Left forelimb (tissue), 1 donor: Measurements from ENCODE around the gene ANP32B.
"Not testable (repeated sequence)": the region's sequence is repeated elsewhere in the genome, so short reads cannot be mapped to it uniquely, and the experiment has no call there.

Experiments
- DNase-seq: peaks from one replicate; pipeline ENCODE4 v3.0.0-alpha.2; 2018; ENCODE audit warnings: low spot score

The ANP32B gene

DNA sequence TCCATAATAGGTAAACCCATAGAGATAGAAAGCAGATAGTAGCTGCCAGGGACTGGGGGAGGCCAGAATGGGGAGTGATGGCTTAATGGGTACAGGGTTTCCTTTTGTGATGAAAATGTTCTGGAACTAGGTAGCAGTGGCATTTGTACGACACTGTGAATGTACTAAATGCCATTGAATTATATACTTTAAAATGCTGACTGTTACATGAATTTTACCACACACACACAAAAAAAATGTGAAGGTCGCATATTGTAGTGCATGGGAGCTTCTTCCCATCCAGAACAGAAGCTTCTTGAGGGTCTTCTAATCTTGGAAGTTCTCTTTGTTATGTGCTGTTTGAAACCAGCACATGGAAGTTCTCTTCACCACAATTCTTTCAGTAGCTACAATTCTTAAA lies 19.9 kb upstream of the ANP32B start:
- DNase-seq, result no peak

GRCh38 chr9:97964901-97965300 lies 18.2 kb upstream of the ANP32B start:
- no peak for DNase-seq

GRCh38 chr9:97966493-97966892 lies 16.6 kb upstream of the ANP32B start:
- DNase-seq, result no peak

GRCh38 chr9:97969014-97969413 lies 14.1 kb upstream of the ANP32B start:
- no peak for DNase-seq

- DNase-seq, result no peak
Observed at GRCh38 chr9:97970165-97970564, 13.0 kb upstream of the ANP32B start.

- no peak for DNase-seq
Observed at GRCh38 chr9:97972753-97973152, 10.4 kb upstream of the ANP32B start.

DNA sequence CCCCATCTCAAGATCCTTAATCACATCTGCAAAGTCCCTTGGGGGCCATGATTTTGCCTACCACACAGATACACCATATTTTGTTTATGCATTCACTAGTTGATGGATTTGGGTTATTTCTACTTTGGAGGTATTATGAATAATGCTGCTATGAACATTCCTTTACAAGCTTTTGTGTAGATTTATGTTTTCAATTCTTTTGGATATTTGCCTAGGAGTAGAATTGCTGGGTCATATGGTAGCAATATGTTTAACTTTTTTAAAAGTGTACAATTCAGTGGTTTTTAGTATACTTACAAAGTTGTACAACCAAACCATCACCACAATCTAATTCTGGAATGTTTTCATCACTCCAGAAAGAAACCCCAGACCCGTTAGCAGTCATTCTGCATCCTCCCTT lies 7.8 kb upstream of the ANP32B start:
- no peak for DNase-seq

- DNase-seq, result not testable (repeated sequence)
Observed at GRCh38 chr9:97976633-97977032, 6.5 kb upstream of the ANP32B start.

GRCh38 chr9:97978371-97979130 lies 4.6 kb upstream of the ANP32B start:
- no peak for DNase-seq

- DNase-seq, result no peak
Observed at GRCh38 chr9:97979788-97980478, 3.2 kb upstream of the ANP32B start.

DNA sequence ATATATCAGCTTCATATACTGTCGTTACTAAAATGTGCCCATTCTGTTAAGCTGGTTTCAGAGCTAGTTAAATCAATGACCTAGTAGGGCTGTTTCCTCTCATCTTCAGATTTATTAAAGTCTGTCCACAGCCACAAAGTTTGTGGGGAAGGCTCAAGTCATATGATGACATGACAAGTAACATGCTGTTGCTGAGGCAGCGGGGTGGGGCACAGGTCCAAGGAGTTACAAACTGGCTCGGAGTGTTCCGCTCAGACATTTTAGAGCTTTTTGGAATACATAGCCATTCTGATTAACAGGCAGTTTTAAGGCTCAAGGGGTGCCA lies 2.7 kb upstream of the ANP32B start:
- no peak for DNase-seq

GRCh38 chr9:97980918-97981845 lies 2.0 kb upstream of the ANP32B start:
- DNase-seq, result no peak

GRCh38 chr9:97981846-97982682 lies 1.1 kb upstream of the ANP32B start:
- DNase-seq, result no peak

DNA sequence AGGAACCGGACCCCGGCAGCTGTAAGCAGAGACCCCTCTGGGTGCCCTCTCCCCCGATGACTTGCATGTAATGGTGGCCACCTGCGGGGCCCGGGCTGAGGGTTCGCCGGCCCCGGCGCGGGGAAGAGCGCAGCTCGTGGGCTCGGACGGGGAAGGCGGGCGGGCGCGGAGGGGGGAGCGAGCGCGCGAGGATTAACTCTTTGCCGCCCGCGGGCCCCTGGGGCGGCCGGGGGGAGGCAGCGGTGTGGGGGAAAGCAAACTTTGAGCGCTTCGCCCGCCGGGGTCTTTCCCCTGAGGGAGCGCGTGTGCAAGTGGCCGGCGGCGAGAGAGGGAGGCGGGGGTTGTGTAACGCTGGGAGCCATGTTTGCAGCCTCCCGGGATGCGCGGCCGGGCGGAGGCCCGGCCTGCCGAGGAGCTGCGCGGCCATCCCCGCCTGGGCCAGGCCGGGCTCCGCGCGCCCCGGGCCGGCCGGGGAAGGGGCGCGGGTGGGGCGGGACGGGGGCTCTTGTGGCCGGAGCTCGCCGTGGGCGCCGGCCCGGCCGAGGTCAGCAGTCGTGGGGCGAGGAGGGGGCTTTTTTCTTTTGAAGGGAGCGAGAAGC lies 547 bp downstream of the ANP32B start:
- peak; percentile 88 for DNase-seq

DNA sequence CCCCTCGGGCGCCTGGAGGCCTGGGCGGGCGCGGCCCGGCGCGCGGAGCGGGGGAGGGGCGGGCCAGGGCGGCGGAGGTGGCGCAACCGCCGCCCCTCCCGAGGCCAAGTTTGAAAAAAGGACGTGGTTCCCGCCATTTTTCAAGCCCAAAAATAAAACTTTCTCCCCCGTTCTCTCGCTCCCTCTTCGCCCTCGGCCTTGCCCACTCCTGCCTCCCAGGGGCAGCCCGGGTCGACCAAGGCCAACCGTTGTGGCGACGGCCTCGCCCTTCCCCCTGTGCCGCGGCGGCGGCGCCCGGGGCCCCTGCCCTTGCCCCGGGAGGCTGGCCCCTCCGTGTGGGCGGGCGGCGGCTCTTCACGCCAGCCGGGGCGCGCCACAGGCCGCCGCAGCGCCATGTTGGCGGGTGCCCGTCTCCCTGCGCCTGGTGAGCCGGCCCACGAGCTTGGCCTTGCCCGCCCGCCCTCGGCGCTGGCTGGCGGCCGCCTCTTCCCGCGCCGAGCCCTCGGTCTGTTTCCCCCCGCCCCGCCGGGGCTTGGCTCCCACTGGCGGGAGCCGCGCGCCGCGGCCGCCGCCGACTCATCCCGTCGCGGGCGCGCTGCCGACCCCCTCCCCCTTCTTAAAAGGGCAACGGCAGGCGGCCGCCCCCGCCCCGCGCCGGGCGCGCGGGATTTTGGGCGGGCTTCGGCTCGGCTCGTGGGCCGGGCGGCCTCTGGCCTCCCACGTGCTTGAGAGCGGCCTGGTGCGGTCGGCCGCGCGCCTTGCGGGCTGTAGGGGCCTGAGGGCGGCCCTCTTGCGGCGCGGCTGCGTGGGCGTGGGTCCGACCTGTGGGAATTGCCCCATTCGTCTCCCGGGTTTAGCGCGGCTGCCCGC lies 1.3 kb downstream of the ANP32B start:
- DNase-seq, result peak; percentile 88

- peak; percentile 67 for DNase-seq
Observed at GRCh38 chr9:97985058-97985861, 2.1 kb downstream of the ANP32B start.

DNA sequence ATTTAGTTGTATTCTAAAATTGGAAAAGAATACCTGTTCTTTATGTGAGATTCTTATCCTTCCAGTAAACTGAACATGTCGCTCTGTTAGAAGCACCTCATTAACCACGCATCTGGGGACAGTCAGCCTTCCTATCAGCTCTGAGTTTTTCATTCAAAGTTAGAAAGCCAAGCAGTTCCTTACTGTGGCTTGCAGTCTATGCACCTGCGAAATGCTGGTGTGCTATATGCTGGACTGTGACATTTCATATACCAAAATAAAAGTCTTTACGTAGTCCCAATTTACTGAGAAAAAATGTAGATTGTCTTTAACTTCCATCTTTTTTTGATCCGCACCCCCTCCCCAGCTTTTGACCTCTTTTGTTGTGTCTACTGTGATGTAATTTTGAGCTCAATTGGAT lies 4.3 kb downstream of the ANP32B start:
- no peak for DNase-seq

- no peak for DNase-seq
Observed at GRCh38 chr9:97990259-97990658, 7.1 kb downstream of the ANP32B start.

DNA sequence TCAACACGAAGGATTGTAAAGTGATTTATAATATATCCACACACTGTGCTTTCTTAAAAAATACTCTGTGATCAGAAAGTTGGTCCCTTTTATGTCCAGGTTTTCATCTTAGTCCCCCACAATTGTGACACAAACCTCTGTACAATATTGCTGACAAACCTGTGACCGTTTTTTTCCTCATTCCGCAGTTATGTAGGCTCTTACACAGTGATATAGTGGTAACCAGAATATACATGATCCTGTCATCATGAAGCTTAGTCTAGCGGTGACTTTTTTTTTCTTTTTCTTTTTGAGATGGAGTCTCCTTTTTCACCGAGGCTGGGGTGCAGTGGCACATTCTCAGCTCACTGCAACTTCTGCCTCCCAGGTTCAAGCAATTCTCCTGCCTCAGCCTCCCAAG lies 8.7 kb downstream of the ANP32B start:
- no peak for DNase-seq

- DNase-seq, result no peak
Observed at GRCh38 chr9:97992219-97992618, 9.1 kb downstream of the ANP32B start.
